LNCAP (cell line): ENCODE data around the gene RPRD1A.

Experiments
- TF ChIP-seq, protein P1 (sequence below): fragments of 450-650 bp; IDR thresholded peaks from 2 replicates; pipeline ENCODE4 v1.5.1; 2017; ENCODE audit warnings: mild to moderate bottlenecking

RPRD1A gene

DNA sequence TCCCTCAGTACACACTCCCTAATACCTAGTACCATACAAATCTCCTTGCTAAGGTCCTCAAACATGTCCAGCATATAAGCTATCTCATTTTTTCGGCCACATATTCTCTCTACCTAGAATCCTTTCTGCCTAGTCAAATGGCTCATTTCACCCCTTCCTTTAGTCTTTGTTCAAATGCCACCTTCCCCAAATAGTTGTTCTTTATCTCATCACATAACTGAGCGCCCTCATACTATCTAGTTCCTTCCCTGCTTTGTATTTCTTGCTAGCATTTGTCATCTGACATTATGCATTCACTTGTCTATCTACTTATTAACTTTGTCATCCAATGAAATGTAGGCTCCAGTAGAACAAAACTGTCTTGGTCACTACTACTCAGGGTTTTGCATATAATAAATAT, 35.5 kb downstream of the RPRD1A start:
- TF ChIP-seq, protein P1, sequence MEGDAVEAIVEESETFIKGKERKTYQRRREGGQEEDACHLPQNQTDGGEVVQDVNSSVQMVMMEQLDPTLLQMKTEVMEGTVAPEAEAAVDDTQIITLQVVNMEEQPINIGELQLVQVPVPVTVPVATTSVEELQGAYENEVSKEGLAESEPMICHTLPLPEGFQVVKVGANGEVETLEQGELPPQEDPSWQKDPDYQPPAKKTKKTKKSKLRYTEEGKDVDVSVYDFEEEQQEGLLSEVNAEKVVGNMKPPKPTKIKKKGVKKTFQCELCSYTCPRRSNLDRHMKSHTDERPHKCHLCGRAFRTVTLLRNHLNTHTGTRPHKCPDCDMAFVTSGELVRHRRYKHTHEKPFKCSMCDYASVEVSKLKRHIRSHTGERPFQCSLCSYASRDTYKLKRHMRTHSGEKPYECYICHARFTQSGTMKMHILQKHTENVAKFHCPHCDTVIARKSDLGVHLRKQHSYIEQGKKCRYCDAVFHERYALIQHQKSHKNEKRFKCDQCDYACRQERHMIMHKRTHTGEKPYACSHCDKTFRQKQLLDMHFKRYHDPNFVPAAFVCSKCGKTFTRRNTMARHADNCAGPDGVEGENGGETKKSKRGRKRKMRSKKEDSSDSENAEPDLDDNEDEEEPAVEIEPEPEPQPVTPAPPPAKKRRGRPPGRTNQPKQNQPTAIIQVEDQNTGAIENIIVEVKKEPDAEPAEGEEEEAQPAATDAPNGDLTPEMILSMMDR = no peak

GRCh38 chr18:36031407-36031806, 36.0 kb downstream of the RPRD1A start:
- TF ChIP-seq, protein P1 = no peak

DNA sequence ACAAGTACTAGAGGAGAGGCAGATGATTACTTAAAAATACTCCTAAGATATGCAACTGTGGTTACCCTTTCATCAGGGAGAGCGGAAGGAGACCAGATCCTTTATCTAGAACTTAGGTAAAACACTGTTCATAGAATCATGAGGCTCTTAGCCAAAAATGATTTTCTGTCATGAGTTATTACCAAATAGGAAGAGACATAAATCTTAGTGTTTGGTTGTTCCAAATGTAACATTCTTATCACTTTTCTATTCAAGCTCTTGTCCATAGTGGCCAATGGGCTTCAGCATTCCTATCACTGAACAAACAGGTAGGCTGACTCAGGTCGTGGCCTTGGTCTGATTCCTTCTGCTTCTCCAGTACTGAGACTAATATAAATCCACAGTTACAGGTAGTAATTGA, 38.5 kb downstream of the RPRD1A start:
- TF ChIP-seq, protein P1 = no peak

GRCh38 chr18:36025025-36025424, 42.3 kb downstream of the RPRD1A start:
- TF ChIP-seq, protein P1 = no peak

DNA sequence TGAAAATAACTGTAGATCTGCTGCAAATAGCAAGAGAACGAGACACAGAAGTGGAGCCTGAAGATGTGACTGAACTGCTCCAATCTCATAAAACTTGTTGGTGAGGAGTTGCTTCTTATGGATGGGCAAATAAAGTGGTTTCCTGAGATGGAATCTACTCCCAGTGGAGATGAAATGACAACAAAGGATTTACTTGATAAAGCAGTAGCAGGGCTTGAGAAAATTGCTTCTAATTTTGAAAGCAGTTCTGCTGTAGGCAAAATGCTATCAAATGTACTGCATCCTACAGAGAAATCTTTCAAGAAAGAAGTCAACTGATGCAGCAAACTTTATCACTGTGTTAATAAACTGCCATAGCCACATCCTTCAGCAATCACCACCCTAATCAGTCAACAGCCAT, 44.0 kb downstream of the RPRD1A start:
- TF ChIP-seq, protein P1 = no peak

GRCh38 chr18:36020174-36020711, 47.1 kb downstream of the RPRD1A start:
- TF ChIP-seq, protein P1 = no peak

DNA sequence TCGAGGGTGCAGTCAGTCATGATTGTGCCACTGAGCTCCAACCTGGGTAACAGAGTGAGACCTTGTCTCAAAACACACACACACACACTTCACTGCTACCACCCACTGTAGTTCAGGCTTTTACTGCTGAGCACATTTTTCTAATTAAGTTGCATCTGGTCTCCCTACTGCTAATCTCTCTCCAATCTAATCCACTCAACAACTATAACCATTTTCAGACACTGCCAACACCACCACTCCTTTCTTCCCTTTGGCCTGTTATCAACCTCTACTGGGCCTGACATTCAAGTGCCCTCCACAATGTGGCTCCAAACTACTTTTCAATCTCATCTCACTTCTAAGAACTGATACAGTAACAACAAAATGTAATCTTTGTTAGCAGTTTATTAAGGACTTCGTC, 50.1 kb downstream of the RPRD1A start:
- TF ChIP-seq, protein P1 = no peak

DNA sequence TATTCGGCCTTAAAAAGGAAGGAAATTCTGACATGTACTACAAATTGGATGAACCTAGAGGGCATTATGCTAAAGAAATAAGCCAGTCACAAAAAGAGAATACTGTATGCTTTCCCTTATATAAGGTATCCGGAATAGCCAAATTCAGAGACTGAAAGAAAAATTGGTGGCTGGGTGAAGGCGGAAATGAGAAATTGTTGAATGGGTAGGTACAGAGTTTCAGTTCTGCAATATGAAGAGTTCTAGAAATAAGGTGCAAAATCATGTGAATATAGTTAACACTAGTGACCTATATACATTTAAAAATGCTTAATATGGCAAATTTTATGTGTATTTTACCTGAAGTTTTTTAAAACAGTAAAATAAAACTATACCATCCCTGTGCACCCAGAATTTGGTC, 51.7 kb downstream of the RPRD1A start:
- TF ChIP-seq, protein P1 = no peak
